Measurements from ENCODE around the gene MBNL2.

- TF ChIP-seq, protein P1, sequence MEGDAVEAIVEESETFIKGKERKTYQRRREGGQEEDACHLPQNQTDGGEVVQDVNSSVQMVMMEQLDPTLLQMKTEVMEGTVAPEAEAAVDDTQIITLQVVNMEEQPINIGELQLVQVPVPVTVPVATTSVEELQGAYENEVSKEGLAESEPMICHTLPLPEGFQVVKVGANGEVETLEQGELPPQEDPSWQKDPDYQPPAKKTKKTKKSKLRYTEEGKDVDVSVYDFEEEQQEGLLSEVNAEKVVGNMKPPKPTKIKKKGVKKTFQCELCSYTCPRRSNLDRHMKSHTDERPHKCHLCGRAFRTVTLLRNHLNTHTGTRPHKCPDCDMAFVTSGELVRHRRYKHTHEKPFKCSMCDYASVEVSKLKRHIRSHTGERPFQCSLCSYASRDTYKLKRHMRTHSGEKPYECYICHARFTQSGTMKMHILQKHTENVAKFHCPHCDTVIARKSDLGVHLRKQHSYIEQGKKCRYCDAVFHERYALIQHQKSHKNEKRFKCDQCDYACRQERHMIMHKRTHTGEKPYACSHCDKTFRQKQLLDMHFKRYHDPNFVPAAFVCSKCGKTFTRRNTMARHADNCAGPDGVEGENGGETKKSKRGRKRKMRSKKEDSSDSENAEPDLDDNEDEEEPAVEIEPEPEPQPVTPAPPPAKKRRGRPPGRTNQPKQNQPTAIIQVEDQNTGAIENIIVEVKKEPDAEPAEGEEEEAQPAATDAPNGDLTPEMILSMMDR (conservative IDR thresholded peaks at IDR 0.05; ENCODE audit: low read depth, low read length) = no peak
- TF ChIP-seq POLR2A (IDR thresholded peaks at IDR 0.05; ENCODE audit: low read depth, low read length) (no peak), MAZ (IDR thresholded peaks at IDR 0.05; ENCODE audit: borderline replicate concordance, low read depth, low read length) (no peak), CEBPB (IDR thresholded peaks at IDR 0.05; ENCODE audit: low read depth, low read length) (no peak), BHLHE40 (IDR thresholded peaks at IDR 0.05; ENCODE audit: low read depth, low read length) (no peak), NFE2L2 (IDR thresholded peaks at IDR 0.05; ENCODE audit: low read depth, low read length) (no peak)
These were observed 160.1 kb downstream of the MBNL2 start for GRCh38 chr13:97382276-97382675.

Measured in IMR-90 (cell line).